K562 (cell line): Measurements from ENCODE around the gene PAIP1. TPM values are rescaled to one million over a fixed set of nuclear protein-coding genes. Genes with fewer than 3 reads are reported as not detected.

ENCODE experiments used
- CC2D1A ChIP-seq: fragments of 450-650 bp; IDR thresholded peaks from 2 replicates; pipeline ENCODE4 v1.6.1; 2017; ENCODE audit warnings: mild to moderate bottlenecking
- DIDO1 ChIP-seq: fragments of 450-650 bp; IDR thresholded peaks from 2 replicates; pipeline ENCODE4 v1.6.1; 2016; ENCODE audit warnings: low read depth, missing biosample characterization, missing genetic modification characterization
- DPF2 ChIP-seq: fragments of 450-650 bp; IDR thresholded peaks from 2 replicates; pipeline ENCODE4 v1.6.1; 2016
- HBP1 ChIP-seq: fragments of 450-650 bp; formaldehyde crosslinking; IDR thresholded peaks from 2 replicates; pipeline ENCODE4 v1.4.0; 2022; ENCODE audit warnings: missing genetic modification characterization
- HDAC6 ChIP-seq: IDR thresholded peaks from 2 replicates; pipeline ENCODE4 v1.6.1; 2012; ENCODE audit warnings: low read depth, mild to moderate bottlenecking, control low read depth, inconsistent platforms, low read length, moderate library complexity
- KLF6 ChIP-seq: fragments of 250-450 bp; sonication (Bioruptor Pico); IDR thresholded peaks from 2 replicates; pipeline ENCODE4 v1.4.0; 2020; ENCODE audit warnings: mild to moderate bottlenecking, moderate library complexity, borderline replicate concordance
- NCOA2 ChIP-seq, 2 experiments: fragments of 450-650 bp; IDR thresholded peaks; 2 replicates each; pipeline ENCODE4 v1.6.1; 2018; ENCODE audit warnings: mild to moderate bottlenecking in 2 of 2, moderate library complexity in 1 of 2; ENCODE audit not compliant: partially characterized antibody in 2 of 2
- RBM34 ChIP-seq: fragments of 200-400 bp; formaldehyde crosslinking; IDR thresholded peaks from 2 replicates; pipeline ENCODE4 v1.6.1; 2018; ENCODE audit warnings: low read length, borderline replicate concordance; ENCODE audit not compliant: insufficient read depth
- SFPQ ChIP-seq: fragments of 200-400 bp; formaldehyde crosslinking; IDR thresholded peaks from 2 replicates; pipeline ENCODE4 v1.6.1; 2017; ENCODE audit warnings: mild to moderate bottlenecking, low read depth, low read length, moderate library complexity
- SMAD3 ChIP-seq: fragments of 450-650 bp; formaldehyde crosslinking; conservative IDR thresholded peaks from 2 replicates; pipeline ENCODE4 v1.4.0; 2020; ENCODE audit warnings: mild to moderate bottlenecking
- SMARCA4 ChIP-seq: fragments of 450-650 bp; IDR thresholded peaks from 2 replicates; pipeline ENCODE4 v1.6.1; 2016
- YBX1 ChIP-seq: fragments of 450-650 bp; IDR thresholded peaks from 2 replicates; pipeline ENCODE4 v1.7.1; 2016; ENCODE audit warnings: mild to moderate bottlenecking
- ZNF217 ChIP-seq: sonication (generic); formaldehyde crosslinking; IDR thresholded peaks from 2 replicates; pipeline ENCODE4 v1.8.0; 2022; ENCODE audit warnings: mild to moderate bottlenecking, missing genetic modification reagents
- ZNF696 ChIP-seq: fragments of 250-450 bp; sonication (Bioruptor Pico); conservative IDR thresholded peaks from 2 replicates; pipeline ENCODE4 v1.4.0; 2020; ENCODE audit warnings: mild to moderate bottlenecking, moderate library complexity
- polyA plus RNA-seq, 8 experiments: library from polyadenylated mRNA; depleted of rRNA in 4 of 8; stranded (reverse) in 5 of 8; unstranded in 3 of 8; fragments of >200 nt; fragmentation: Nextera tagmentation in 2 of 8; fragmentation: Illumina TruSeq in 1 of 8; extraction: Ambion mirVana in 2 of 8; extraction: Trizol in 1 of 8; gene quantifications; 2 replicates each; pipeline versions ENCODE4 v1.2.1 to v1.2.3, GENCODE V29; 2011 to 2014; ENCODE audit warnings: inconsistent platforms in 1 of 8, missing spikeins in 1 of 8
- total RNA-seq, 7 experiments: library from RNA; depleted of rRNA in 6 of 7; stranded (reverse); fragments of >200 nt in 6 of 7; fragmentation: Illumina TruSeq in 2 of 7; extraction: Trizol in 2 of 7; gene quantifications; 2 replicates each; pipeline versions ENCODE4 v1.2.1 to v1.2.3, GENCODE V29; 2011 to 2021; ENCODE audit warnings: low replicate concordance in 1 of 7
- TF ChIP-seq, protein P1 (sequence below): fragments of 250-450 bp; sonication (Bioruptor Pico); IDR thresholded peaks from 2 replicates; pipeline ENCODE4 v1.4.0; 2020; ENCODE audit warnings: mild to moderate bottlenecking
- TF ChIP-seq, protein P2 (sequence below): fragments of 250-450 bp; sonication (Bioruptor Pico); IDR thresholded peaks from 2 replicates; pipeline ENCODE4 v1.5.0; 2020; ENCODE audit warnings: mild to moderate bottlenecking, borderline replicate concordance
- TF ChIP-seq, protein P3 (sequence below): fragments of 250-450 bp; sonication (Bioruptor Pico); IDR thresholded peaks from 2 replicates; pipeline ENCODE4 v1.5.1; 2021; ENCODE audit warnings: mild to moderate bottlenecking

Gene PAIP1
- total and polyA plus RNA-seq, 9 of the 15 experiments (the other 6 are each of a cell fraction or from before 2014, with no cell fraction given) = 51.7 to 181 (median 102) TPM

DNA sequence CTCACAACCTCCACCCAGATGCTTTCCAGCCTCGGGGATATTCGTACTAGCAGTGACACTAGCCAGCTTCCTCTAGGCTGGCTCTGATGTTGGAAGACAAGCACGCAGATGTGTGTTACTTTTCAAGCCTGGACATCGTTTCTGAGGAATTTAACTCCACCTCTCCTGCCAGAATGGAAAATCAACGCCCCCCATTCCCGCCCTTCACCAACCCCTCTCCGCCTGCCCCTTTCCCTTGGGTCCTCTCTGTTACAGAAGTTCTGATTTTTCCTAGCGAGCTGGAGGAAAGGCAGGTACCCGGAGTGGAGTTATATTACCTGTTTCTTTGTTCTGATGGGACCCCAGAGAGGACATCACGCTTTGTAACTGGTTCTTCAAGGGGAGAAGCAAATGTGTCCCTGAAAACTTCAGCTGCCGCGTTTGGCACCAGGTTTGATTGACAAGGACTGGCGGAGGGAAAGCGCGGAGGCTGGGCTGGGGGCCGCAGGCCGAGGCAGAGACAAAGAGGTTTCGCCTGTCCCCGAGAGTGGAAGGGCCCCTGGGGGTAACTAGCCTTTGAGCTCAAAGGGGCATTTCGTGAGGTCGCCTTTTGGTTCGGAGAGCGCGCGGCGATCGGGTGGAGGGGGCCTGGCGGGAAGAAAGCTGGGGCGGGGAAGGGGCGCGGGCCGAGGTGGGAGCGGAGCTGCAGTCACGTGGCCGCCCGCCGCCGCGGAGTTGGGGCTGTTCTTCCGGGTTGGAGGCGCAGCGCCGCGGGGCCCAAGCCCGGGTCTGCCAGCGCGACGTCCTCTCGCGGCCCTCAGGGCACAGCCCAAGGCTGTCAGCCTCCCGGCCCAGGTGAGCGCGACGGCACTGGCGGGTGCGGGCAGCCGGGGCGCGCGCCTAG lies 45.8 kb upstream of the PAIP1 start, which contains the start of gene NNT (continued):
- TF ChIP-seq, protein P1, sequence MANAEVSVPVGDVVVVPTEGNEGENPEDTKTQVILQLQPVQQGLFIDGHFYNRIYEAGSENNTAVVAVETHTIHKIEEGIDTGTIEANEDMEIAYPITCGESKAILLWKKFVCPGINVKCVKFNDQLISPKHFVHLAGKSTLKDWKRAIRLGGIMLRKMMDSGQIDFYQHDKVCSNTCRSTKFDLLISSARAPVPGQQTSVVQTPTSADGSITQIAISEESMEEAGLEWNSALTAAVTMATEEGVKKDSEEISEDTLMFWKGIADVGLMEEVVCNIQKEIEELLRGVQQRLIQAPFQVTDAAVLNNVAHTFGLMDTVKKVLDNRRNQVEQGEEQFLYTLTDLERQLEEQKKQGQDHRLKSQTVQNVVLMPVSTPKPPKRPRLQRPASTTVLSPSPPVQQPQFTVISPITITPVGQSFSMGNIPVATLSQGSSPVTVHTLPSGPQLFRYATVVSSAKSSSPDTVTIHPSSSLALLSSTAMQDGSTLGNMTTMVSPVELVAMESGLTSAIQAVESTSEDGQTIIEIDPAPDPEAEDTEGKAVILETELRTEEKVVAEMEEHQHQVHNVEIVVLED (CRISPR knock-in tag) = peak; percentile 34; the same call in 1 of the 2 replicates
- TF ChIP-seq DPF2 (no peak; the same call in 1 of the 2 replicates), DIDO1 (tag) (peak; percentile 50; the same call in 1 of the 2 replicates), SFPQ (no peak), HDAC6 (0 out of 2 replicates have a peak, but pooled peaks have one; percentile 79), HBP1 (peak; percentile 62; the same call in 1 of the 2 replicates), SMARCA4 (no peak; the same call in 1 of the 2 replicates), ZNF217 (CRISPR knock-in tag) (no peak), CC2D1A (peak; percentile 46; the same call in 1 of the 2 replicates), KLF6 (CRISPR knock-in tag) (0 out of 2 replicates have a peak, but pooled peaks have one; percentile 23), SMAD3 (no peak), NCOA2 (IDR thresholded peaks at IDR 0.05; ENCODE audit: partially characterized antibody in 2 of 2) (no peak), ZNF696 (CRISPR knock-in tag) (no peak), RBM34 (peak; percentile 51; the same call in 1 of the 2 replicates), YBX1 (no peak)
- TF ChIP-seq, protein P2, sequence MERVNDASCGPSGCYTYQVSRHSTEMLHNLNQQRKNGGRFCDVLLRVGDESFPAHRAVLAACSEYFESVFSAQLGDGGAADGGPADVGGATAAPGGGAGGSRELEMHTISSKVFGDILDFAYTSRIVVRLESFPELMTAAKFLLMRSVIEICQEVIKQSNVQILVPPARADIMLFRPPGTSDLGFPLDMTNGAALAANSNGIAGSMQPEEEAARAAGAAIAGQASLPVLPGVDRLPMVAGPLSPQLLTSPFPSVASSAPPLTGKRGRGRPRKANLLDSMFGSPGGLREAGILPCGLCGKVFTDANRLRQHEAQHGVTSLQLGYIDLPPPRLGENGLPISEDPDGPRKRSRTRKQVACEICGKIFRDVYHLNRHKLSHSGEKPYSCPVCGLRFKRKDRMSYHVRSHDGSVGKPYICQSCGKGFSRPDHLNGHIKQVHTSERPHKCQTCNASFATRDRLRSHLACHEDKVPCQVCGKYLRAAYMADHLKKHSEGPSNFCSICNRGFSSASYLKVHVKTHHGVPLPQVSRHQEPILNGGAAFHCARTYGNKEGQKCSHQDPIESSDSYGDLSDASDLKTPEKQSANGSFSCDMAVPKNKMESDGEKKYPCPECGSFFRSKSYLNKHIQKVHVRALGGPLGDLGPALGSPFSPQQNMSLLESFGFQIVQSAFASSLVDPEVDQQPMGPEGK = no peak
- TF ChIP-seq, protein P3, sequence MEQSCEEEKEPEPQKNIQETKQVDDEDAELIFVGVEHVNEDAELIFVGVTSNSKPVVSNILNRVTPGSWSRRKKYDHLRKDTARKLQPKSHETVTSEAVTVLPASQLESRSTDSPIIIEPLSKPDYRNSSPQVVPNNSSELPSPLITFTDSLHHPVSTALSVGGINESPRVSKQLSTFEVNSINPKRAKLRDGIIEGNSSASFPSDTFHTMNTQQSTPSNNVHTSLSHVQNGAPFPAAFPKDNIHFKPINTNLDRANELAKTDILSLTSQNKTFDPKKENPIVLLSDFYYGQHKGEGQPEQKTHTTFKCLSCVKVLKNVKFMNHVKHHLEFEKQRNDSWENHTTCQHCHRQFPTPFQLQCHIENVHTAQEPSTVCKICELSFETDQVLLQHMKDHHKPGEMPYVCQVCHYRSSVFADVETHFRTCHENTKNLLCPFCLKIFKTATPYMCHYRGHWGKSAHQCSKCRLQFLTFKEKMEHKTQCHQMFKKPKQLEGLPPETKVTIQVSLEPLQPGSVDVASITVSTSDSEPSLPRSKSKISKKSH = no peak
